NOMO-1 treated with dmso at 0.1 percent for 144 hours (cell line): ENCODE measurements around the gene DENND4A.
"Not testable (repeated sequence)": the region's sequence is repeated elsewhere in the genome, so short reads cannot be mapped to it uniquely, and the experiment has no call there.

Experiments
- DNase-seq: peaks from one replicate; lab custom pipeline; 2025; ENCODE audit not compliant: unreplicated experiment; lab: John Stamatoyannopoulos, UW

The DENND4A gene

GRCh38 chr15:65789759-65790425, 2.2 kb downstream of the DENND4A start:
- DNase-seq = no peak

- no peak for DNase-seq
Observed at GRCh38 chr15:65789105-65789504, 3.0 kb downstream of the DENND4A start.

- no peak for DNase-seq
Observed at GRCh38 chr15:65787260-65787659, 4.8 kb downstream of the DENND4A start.

DNA sequence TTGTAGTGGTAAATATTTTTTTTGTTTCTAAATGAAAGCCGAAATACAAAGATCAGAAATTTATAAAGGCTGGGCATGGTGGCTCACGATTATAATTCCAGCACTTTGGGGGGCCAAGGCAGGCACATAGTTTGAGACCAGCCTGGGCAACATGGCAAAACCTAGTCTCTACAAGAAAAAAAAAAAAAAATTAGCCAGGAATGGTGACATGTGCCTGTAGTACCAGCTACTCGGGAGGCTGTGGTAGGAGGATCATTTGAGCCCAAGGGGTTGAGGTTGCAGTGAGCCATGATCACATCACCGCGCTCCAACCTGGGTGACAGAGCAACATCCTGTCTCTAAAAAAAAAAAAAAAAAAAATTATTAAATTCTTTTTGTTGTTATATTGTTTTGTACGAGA, 6.9 kb downstream of the DENND4A start:
- DNase-seq = no peak

DNA sequence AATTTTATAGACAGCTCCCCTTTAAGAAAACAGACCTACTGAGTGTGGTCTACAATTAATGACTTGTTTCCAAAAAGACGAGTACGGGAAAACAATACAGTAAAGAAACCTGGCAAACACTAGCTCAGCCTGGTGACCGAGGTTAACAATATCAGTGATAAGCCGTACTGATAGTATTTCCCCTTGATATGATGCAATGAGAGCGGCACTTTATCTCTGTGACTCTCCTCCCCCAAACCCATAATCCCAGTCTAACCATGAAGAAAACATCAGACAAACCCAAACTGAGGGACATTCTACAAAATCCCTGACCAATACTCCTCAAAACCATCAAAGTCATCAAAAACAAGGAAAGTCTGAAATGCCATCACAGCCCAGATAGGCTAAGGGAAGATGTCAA, 8.2 kb downstream of the DENND4A start:
- DNase-seq = no peak

DNA sequence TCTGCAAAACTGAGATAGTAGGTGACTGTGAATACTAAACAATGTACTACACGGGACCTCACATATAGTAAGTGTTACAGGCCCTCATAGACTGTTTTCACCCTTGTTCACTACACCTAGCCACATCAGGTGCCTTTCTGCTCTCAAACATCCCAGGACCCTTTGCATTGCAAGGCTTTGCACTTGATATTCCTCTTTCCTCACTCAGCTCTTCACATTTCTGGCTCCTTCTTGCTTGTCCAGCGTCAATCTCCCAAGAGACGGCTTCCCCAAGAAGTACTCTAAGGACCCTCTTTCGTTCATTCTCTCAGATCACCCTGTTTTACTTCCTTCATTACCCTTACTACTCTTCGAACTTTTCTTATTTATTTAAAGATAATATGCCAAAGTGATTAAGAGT, 10.0 kb downstream of the DENND4A start:
- DNase-seq = no peak

- DNase-seq = not testable (repeated sequence)
Observed at GRCh38 chr15:65778701-65779100, 13.4 kb downstream of the DENND4A start.

DNA sequence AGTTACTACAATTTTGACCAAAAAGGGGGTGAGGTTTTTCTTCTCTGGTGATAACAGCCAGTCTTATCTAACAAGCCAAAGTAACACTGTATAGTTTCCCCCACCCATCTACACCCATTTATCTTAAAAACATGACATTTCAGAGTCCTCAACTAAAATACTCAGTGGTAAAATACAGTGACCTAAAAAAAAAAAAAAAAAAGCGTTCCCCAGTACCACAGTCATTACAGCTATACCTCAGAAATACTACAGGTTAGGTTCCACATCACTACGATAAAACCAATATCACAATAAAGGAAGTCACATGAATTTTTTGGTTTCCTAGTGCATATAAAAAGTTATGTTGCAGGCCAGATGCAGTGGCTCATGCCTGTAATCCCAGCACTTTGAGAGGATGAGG, 13.8 kb downstream of the DENND4A start:
- no peak for DNase-seq

- DNase-seq = no peak
Observed at GRCh38 chr15:65777843-65778242, 14.2 kb downstream of the DENND4A start.

DNA sequence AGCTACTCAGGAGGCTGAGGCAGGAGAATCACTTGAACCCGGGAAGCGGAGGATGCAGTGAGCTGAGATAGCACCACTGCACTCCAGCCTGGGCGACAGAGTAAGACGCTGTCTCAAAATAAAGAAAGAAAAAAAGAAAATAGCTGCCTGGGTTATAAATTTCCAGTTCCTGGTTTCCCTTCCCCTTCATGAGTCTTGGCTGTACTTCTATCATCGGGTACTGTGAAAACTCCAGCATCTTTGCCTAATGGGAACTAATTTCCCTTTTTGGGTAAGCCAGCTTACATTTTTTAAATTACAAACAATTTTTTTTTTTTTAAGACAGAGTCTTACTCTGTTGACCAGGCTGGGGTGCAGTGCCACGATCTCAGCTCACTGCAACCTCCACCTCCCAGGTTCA, 15.0 kb downstream of the DENND4A start:
- no peak for DNase-seq

GRCh38 chr15:65773386-65774111, 18.5 kb downstream of the DENND4A start:
- DNase-seq = no peak

DNA sequence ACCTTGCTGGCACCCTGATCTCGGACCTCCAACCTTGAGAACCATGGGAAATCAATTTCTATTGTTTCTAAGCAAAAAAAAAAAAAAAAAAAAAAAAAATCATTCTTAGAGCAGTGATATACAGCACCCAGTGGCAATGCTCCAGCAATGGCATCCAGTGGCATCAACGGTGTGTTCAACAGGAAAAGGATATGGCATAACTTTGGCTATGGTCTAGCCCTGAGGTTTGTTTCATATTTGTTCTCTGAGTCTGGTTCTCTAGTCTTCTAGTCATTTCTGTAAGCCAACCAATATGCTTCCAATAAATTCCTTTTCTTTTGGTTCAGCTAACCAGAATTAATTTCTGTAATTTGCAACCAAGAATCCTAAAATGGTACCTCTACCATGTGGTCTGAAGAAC, 19.2 kb downstream of the DENND4A start:
- DNase-seq = no peak

GRCh38 chr15:65771870-65772269, 20.2 kb downstream of the DENND4A start:
- no peak for DNase-seq

GRCh38 chr15:65769482-65769881, 22.6 kb downstream of the DENND4A start:
- no peak for DNase-seq

DNA sequence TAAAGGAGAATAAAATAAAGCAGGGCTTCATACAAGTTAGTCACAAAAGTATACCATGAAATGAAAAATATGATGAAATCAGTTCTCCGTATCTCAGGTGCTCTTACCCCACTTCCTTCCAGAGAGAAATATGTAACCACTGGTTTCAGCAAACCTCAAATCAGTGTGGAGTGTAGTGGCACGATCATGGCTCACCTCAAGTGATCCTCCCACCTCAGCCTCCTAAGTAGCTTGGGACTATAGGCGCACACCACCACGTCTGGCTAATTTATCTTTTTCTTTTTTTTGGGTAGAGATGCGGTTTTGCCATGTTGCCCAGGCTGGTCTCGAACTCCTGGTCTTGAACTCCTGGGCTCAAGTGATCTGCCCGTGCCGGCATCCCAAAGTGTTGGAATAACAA, 24.2 kb downstream of the DENND4A start:
- DNase-seq = no peak

- DNase-seq = no peak
Observed at GRCh38 chr15:65767264-65767595, 24.9 kb downstream of the DENND4A start.

- DNase-seq = no peak
Observed at GRCh38 chr15:65766422-65767263, 25.4 kb downstream of the DENND4A start.

GRCh38 chr15:65765106-65765505, 27.0 kb downstream of the DENND4A start:
- DNase-seq = no peak

DNA sequence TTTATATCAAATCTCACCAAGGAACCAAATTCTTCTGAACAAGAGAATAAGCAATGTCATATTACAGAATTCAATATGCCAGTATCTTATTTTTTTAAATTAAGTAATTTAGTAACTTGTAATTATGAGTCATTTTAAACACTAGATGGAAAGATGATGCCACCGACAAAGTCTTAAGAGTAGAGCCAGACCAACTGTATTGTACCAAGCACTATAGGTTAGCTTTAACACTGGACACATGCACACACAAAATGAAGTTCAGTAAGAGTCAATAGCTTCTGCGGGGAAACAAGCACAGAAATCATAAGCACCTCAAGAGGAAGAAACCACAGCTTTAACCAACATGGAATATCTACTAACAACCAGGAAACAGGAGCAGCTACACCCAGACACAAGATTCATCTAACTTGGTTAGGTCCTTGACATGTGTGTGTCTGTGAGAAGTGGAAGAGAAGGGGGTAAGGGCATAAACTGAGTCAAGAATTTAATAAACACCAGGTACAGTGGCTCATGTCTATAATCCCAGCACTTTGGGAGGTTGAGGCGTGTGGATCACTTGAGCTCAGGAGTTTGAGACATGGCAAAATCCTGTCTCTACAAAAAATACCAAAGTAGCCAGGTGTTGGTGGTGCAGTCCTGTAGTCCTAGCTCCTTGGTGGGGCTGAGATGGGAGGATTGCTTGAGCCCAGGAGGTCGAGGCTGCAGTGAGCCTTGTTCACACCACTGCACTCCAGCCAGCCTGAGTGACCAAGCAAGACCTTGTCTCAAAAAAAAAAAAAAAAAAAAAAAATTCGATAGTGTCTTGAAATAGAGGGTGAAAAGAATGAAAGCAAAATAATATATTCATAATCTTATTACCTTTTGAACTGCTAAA, 28.9 kb downstream of the DENND4A start:
- DNase-seq = no peak

- no peak for DNase-seq
Observed at GRCh38 chr15:65762399-65762798, 29.7 kb downstream of the DENND4A start.
